A673 (cell line): Measurements from ENCODE around the gene TBC1D32. TPM values are rescaled to one million over a fixed set of nuclear protein-coding genes. Genes with fewer than 3 reads are reported as not detected.
"Not testable (repeated sequence)": the region's sequence is repeated elsewhere in the genome, so short reads cannot be mapped to it uniquely, and the experiment has no call there.

Experiments used
- BruUV-seq: library from RNA; stranded (reverse); fragments of 400-500 nt; replicated peaks from 2 replicates; lab custom pipeline; 2021; lab: Mats Ljungman, UMichigan
- CTCF ChIA-PET: fragments of 300-600 bp; sonication (Branson Sonifier 250); formaldehyde crosslinking; loops from one replicate; lab custom pipeline; 2022; ENCODE audit warnings: antibody characterized with exemption; lab: Charles Lee
- POLR2A ChIA-PET: fragments of 300-600 bp; sonication (Branson Sonifier 250); formaldehyde crosslinking; loops from one replicate; lab custom pipeline; 2022; ENCODE audit warnings: antibody characterized with exemption; ENCODE audit not compliant: low non-redundant PET; lab: Charles Lee
- DNase-seq: peaks from one replicate; pipeline ENCODE4 v3.0.0-alpha.2; 2015; ENCODE audit warnings: low spot score
- H3K27ac ChIP-seq: fragments of 200-600 bp; sonication (generic); 2 replicates; pipeline ENCODE4 v1.5.1; 2016; ENCODE audit warnings: mixed run types, low read depth, mild to moderate bottlenecking, mixed read lengths, antibody characterized with exemption, low read length; ENCODE audit not compliant: poor library complexity, severe bottlenecking
- H3K27me3 ChIP-seq: fragments of 200-600 bp; sonication (generic); replicated peaks from 2 replicates; pipeline ENCODE4 v1.6.1; 2017; ENCODE audit warnings: mixed run types, low read depth, mild to moderate bottlenecking, mixed read lengths, antibody characterized with exemption, low read length; ENCODE audit not compliant: insufficient read depth, poor library complexity
- H3K36me3 ChIP-seq: fragments of 200-600 bp; sonication (generic); 2 replicates; pipeline ENCODE4 v1.6.1; 2016; ENCODE audit warnings: mixed run types, mild to moderate bottlenecking, mixed read lengths, antibody characterized with exemption, low read length; ENCODE audit not compliant: insufficient read depth, poor library complexity, severe bottlenecking
- H3K4me1 ChIP-seq: fragments of 200-600 bp; sonication (generic); 2 replicates; pipeline ENCODE4 v1.6.1; 2017; ENCODE audit warnings: mixed run types, mild to moderate bottlenecking, mixed read lengths, antibody characterized with exemption, low read length; ENCODE audit not compliant: insufficient read depth, poor library complexity, severe bottlenecking
- H3K4me3 ChIP-seq: fragments of 200-600 bp; sonication (generic); 2 replicates; pipeline ENCODE4 v1.5.1; 2016; ENCODE audit warnings: low read depth, mixed run types, mild to moderate bottlenecking, mixed read lengths, low read length; ENCODE audit not compliant: poor library complexity, severe bottlenecking
- H3K9me3 ChIP-seq: fragments of 200-600 bp; sonication (generic); 2 replicates; pipeline ENCODE4 v1.6.1; 2016; ENCODE audit warnings: mixed run types, low read depth, mild to moderate bottlenecking, mixed read lengths, antibody characterized with exemption, low read length; ENCODE audit not compliant: poor library complexity, severe bottlenecking
- CTCF ChIP-seq: fragments of 300-800, 200-600 bp; sonication (generic); conservative IDR thresholded peaks from 2 replicates; pipeline ENCODE4 v1.5.1; 2017; ENCODE audit warnings: low read depth, mild to moderate bottlenecking, antibody characterized with exemption, low read length, moderate library complexity, mixed read lengths
- EZH2 ChIP-seq: fragments of 200-600 bp; sonication (generic); IDR thresholded peaks from 2 replicates; pipeline ENCODE4 v1.6.1; 2017; ENCODE audit warnings: borderline replicate concordance, low read depth, mild to moderate bottlenecking, mixed read lengths, antibody characterized with exemption, low read length; ENCODE audit not compliant: poor library complexity, severe bottlenecking
- intact Hi-C: fragments of 100-400 bp; cut with micrococcal nuclease; formaldehyde crosslinking; loops from one replicate; pipeline ENCODE4 v1.10.0; 2022; ENCODE audit not compliant: unreplicated experiment
- total RNA-seq: library from RNA; stranded (reverse); gene quantifications from 2 replicates; pipeline ENCODE4 v1.2.3, GENCODE V29; 2021

The TBC1D32 gene
- total RNA-seq, 1 experiment from 2014 or later = 10.4 TPM

- no peak overlapping the region for H3K4me3 ChIP-seq
- no peaks in the 10 kb centered on the region for H3K27me3 ChIP-seq
- no TSS peak for BruUV-seq
- H3K4me1 ChIP-seq = no peaks in the 10 kb centered on the region
- DNase-seq = no peak
- ChIA-PET POLR2A (no interaction called here), CTCF (no interaction called here)
- no peaks in the 10 kb centered on the region for H3K9me3 ChIP-seq
- TF ChIP-seq EZH2 (no peak), CTCF (no peak)
- no peaks in the 10 kb centered on the region for H3K36me3 ChIP-seq
- intact Hi-C loops = no loop called here
- H3K27ac ChIP-seq = no peak overlapping the region
These were observed 123.3 kb downstream of the TBC1D32 start for GRCh38 chr6:121210943-121211342.

- intact Hi-C loops = no loop called here
- Histone ChIP-seq H3K27ac (no peak overlapping the region), H3K4me3 (no peak overlapping the region), H3K36me3 (no peaks in the 10 kb centered on the region), H3K9me3 (no peaks in the 10 kb centered on the region), H3K27me3 (no peaks in the 10 kb centered on the region), H3K4me1 (no peaks in the 10 kb centered on the region)
- DNase-seq = no peak
- no peak for TF ChIP-seq EZH2
- no peak for TF ChIP-seq CTCF
- BruUV-seq = no TSS peak
- ChIA-PET CTCF (no interaction called here), POLR2A (no interaction called here)
These were observed 128.7 kb downstream of the TBC1D32 start for GRCh38 chr6:121205569-121205968.

GRCh38 chr6:121201105-121201504 lies 133.2 kb downstream of the TBC1D32 start:
- ChIA-PET POLR2A (no interaction called here), CTCF (no interaction called here)
- no peaks in the 10 kb centered on the region for H3K36me3 ChIP-seq
- no peaks in the 10 kb centered on the region for H3K27me3 ChIP-seq
- intact Hi-C loops = no loop called here
- TF ChIP-seq CTCF (no peak), EZH2 (no peak)
- no peak for DNase-seq
- no peaks in the 10 kb centered on the region for H3K9me3 ChIP-seq
- H3K4me3 ChIP-seq = no peak overlapping the region
- no peaks in the 10 kb centered on the region for H3K4me1 ChIP-seq
- no peak overlapping the region for H3K27ac ChIP-seq
- BruUV-seq = no TSS peak

GRCh38 chr6:121196042-121196441 lies 138.2 kb downstream of the TBC1D32 start:
- DNase-seq, H3K27me3 ChIP-seq, H3K36me3 ChIP-seq, intact Hi-C loops, POLR2A ChIA-PET, H3K4me3 ChIP-seq, H3K9me3 ChIP-seq, H3K27ac ChIP-seq, CTCF ChIA-PET, BruUV-seq, H3K4me1 ChIP-seq: not testable (repeated sequence)
